Nucleus accumbens (tissue), 56 donors: ENCODE data around the gene SMIM32.

Source experiments
- DNase-seq, 56 donors: peaks; one replicate each; lab custom pipeline; 2025; lab: John Stamatoyannopoulos, UW

Gene SMIM32

DNA sequence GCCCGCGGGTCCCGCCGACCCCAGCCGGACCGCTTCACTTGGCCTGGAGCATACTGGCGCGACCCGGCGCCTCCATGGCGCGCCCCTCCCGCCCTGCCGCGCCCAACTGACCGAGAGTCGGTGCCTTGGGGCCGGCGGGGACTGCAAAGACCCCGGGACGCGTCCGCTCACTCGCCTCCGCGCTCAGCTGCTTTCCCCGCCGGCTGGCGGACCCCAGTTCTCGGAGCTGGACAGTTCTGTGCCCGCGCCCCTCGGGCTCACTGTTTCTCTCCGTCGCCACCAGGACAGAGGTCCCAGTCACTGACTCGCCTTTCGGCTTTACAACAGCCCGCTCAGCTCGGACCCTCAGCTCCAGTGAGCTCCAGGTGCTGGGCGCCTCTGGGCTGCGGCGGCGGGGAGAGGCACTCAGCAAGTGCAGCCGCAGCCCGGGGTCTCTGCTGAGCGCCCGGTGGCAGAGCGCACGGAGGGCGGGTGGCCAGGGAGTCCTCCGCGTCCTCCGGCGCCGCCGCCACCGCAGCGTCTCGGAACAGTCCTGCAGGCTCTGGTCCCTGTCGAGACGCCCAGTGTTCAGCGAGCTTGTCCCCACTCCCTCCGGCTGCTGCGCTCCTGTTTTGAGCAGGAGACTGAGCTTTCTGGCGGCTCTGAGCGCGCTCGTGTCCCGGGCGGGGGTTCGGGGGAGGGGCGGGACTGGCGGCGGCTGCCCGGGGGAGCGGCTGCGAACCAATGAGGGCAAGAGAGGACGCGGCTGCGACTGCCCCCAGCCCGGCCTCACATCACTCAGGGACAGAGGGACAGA, at the start of gene SMIM32:
SMIM32 (minus strand) TSS at position 637 of the 796 bp plus-strand sequence. CDS start 638 bp downstream, outside the sequence.
- DNase-seq, result peak in 5 of 56 donors; percentile 7 to 22 (median 14)

DNA sequence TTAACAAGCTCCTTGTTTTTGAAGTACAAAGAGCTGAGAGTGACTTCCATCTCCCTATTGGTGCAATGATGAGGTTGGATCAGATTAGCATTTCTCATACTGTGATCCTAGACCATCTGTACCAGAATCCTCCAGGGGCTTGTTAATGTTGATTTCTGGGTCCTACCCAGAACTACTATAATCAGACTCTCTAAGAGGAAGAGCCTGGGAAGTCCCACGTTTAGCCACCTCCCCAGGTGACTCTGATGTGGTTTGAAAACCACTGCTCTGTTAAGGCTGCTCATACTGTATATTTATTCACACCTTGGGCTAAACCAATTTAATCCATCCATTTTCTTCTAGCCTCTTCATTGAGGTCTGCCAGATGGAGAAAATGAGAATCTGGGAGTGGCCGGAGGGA, 49.6 kb upstream of the SMIM32 start:
- no peak for DNase-seq

DNA sequence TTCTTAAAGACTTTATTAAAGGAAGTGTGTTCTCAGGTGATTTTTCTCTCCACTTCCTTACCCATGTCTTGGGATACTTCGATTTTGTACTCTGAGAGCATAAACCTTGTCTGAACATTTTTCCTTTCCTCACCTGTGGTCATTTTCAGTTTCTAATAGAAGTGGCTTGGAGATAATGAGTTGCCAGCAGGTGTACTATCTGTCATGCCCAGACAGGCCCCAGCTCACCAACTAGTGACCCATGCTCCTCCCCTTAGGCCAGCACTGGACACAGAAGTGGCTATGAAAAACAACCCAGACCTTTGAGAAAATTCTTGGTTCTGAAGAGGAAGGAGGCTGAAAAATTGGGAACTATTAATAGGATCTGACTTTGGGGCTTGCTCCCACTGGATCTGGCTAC, 49.2 kb upstream of the SMIM32 start:
- DNase-seq, result no peak

DNA sequence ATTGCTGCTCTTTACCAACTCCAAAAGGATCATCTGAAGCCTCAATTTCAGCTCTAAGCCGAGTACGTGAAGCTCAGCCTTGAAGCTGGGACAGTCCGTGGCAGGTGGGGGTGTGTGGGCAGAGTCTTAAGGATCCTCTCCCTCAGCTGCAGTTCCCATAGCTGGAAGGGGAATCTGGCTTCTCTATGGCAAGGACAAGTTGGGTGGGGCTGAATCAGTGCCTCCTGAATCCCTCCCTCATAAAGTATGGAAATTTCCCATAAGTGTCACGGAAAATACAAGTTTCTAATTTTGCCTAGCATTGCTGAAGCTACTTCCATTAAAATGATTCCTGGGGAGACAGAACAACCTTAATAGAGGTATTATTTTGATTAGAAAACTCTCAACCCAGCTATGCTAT, 47.9 kb upstream of the SMIM32 start:
- DNase-seq, result no peak

DNA sequence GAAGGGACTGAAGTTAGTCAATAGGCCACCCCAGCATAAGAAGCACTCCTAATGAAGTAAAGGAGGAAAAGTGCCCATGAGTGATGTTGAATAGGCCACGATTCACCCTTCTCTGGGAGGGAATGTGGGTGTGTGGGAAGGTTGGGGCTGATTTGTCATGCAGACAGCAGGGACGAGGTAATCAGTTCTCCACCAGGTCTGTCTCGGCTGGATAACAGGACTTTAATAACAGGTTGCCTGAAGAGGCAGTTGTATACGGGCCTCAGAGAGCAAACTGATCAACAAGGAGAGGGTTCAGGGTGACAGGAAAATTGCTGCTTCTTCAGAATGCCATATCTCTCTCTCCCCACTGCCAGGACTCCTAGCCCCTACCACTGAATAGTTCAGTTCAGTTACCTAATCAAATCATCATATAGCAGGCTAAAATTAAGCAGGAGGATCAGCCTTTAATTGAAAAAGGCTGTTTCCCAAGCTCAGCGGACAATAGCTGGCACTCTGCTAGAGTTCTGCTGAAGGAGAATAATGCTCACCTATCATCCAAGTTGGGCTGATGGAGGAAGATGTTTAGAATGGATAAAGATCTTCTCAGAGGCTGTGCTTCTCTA, 43.6 kb upstream of the SMIM32 start:
- DNase-seq, result no peak

DNA sequence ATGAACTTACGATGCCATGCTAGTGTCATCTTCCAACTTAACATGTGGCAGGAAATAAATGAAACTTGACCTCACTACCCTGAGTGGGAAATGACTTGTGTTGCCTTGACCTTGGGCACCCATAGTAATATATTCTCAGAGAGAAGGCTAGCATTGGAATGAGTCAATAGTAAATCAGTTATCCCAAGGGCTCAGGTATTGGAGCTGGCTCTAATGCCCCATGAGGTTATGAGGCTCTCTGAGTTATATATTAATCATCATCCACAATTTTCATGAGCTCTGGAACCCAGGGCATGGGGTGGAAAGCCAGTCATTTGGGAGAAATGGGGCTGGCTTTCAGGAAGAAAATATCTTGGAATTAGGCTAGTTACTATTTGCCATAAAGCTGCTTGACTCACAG, 42.4 kb upstream of the SMIM32 start:
- DNase-seq, result no peak

DNA sequence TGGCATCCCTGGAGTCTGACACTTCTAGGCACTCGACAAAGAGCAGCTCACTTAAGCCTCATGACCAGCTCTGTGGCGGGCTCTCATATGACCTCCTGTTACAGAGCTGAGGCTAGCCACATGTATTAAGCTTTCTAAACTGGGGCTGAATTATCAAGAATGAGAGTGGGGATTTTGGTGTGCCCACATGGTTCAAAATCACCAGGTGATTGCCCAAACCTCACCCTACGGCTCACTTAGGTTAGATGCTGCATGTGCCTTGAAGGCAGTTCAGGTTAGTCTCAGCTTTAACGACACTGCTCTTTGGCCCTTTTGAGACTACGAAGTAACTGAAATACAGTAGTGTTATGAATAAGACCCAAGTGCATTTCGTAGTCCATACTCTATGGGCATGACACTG, 39.4 kb upstream of the SMIM32 start:
- DNase-seq, result no peak

DNA sequence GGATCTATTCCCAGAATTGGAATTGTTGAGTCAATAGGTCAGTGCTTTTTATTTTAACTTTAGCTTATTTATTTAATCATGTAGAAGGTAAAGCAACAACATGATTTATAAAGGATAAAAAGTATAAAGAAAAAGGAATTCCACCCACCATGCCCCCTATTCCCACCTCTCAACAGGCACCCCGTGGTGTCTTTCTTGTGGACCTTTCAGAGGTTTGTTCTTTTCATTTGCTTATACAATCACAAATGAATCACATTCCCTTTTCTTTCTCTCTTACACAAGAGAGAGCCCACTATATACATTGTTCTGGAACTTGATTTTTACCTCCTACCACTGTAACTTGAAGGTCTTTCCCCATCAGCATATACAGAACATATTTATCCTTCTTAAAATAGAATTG, 37.2 kb upstream of the SMIM32 start:
- DNase-seq, result no peak

DNA sequence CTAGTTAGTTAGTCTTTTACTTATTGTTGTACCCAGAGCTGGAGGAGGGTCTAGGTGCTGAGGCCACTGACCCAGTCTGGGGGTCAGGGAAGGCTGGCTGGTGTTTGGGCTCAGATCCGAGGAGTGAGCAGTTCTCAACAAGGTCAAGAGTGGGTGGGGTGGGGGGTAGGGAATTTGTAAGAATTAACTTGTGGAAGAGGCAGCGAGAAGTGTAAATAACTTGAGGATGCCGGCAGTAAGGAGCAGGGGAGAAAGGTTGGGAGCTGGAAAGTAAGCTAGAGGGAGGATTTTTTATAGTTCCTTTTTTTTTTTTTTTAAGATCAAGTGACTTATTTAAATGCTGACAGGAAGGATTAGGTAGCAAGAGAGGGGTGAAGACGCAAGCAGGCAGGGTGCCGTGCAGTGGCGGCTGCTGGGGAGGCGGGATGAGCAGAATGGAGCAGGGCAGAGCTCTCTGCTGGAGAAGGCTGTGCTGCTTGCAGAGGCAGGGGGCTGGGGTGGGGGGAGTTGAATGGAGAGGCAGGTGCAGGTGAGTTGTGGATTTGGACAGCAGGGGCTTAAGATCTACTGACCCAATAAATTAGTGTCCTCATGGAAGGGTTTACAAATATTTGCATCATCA, 35.3 kb upstream of the SMIM32 start:
- DNase-seq, result peak in 12 of 56 donors; percentile 4 to 35 (median 12)

DNA sequence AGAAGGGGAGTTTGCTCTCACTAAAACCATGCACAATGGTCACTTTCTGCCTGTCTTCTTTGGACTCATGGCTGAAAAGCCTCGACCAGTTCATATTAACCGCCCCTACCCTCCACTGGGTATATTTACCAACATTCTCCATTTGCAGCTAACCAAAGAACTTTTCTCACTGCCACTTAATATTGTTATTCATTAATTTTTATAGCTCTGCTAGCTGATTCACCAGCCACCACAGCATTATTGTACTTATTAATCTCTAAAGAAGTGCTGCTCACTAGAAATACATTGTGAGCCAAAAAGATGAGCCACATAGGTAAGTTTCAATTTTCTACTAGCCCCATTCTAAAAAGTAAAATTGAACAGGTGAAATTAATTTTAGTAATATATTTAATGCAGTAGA, 33.4 kb upstream of the SMIM32 start:
- DNase-seq, result no peak

DNA sequence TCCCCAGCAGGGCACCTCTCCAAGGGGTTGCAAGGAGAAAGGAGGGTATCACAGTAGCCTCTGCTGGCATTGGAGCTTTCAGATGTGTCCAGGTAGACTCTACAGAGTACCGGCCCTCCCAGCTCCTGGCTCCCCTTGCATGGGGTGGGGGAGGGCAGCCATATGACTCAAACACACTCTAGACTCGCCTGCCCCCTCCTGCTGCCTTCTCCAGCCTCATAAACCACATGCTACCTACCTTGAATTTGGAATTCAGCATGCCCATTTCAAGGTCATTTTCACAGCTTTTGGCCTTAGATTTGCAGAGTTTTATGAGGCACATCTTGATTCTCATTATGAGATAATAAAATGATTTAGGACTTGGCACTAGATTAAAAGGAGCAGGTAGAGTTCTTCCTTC, 32.8 kb upstream of the SMIM32 start:
- DNase-seq, result no peak

DNA sequence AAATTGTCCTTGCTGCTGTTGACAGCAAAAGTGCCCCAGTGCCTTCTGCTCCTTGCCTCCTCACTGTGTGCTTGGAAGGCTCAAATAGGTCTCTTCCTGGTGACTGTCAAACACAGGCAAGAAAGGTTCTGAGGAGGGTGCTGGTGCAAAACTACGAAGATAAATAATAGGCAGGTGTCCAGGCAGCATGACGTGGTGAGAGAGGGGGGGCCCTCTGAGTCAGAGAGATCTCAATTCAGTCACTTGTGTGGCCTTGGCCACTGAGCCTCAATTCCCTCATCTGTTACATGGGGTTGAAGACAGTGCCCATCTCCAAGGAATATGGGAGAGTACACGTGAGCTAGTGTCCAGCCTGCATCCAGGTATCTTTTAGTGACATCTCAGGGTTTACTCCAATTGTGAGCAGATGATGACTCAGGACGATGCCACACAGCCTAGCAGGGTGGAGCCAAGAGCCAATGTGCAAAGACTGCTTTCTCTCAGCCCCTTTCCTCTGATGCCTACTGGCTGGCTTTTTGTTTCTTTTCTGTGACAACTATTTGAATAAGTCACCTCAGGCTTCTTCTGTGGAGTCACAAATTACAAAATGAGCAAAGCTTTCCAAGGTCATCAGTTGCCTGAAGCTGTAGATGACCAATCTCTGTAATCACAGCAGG, 29.7 kb upstream of the SMIM32 start:
- no peak for DNase-seq

DNA sequence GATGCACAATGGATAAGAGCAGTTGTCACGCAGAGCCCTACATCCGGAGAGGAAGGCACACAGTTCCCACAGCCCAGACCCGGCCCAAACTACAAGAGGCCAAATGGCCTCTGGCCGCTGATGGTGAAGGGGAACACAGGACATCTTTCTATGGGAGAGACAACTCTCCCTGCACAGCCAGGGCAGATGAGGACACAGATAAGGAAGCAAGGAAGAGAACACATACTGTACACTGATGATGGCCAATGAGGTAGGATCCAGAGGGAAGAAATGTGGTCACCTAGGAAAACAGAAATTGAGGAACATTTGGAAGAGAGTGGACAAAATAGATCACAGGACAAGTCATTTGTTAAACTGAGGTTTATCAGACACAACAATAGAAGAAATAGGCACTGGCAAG, 28.4 kb upstream of the SMIM32 start:
- no peak for DNase-seq

DNA sequence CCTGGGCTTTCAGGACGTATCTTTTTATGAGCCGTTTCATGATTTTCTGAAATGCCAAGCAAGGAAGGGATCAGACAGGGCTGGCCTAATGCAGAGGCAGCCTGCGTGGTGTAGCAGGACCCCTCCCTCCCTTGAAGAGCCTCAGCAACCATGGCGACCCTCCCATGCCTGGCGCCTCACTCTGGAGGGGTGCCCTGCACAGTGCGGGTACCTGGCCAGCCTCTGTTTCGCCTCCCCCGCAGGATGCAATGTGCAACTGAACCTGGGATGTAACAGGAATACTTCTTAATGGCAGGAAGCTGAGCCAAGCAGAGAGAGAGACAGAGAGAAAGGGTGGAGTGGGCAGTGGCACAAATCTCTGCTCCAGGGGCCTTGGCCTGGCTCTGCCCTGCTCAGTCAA, 23.3 kb upstream of the SMIM32 start:
- DNase-seq, result no peak

DNA sequence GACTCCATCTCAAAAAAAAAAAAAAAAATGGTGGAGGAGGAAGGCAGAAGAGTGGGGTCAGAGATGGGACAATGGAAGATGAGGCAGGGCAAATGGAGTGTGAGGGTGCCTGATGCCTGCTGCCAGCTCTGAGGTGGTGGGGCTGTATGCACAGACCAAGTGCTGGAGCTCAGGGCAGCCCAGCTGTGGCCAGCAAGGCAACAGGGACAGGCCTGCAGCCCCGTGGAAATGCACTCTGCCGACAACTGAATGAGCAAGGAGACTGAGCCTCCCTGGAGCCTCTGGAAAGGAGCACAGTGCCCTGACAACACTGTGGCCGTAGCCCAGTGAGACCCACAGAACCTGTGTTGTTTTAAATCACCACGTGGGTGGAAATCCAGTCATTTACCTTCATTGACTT, 22.9 kb upstream of the SMIM32 start:
- no peak for DNase-seq

DNA sequence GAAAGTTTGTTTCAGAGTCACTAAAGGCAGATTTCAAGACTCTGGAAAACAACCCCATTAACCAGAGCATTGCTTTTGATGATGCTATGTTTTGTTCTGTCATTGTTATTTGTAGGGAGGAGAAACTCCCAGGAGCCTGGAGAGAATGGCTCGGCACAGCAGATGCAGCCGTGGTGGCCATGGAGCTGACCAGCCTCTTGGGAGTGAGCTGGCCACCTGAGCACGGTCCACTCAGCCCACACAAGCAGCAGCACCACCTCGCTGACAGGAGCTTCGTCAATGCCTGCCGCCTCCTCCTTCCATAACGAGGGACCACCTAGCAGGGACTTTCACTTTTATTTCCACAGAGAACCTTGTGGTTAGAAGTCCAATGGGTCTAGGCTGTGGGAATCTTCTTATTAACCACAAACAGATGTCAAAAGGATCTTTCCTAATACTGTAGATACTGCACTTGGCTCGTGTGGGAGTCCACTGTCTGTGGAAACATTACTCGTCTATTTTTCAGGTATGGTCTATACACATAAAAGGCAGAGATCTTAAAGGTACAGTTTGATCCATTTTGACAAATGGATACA, 21.0 kb upstream of the SMIM32 start:
- no peak for DNase-seq

DNA sequence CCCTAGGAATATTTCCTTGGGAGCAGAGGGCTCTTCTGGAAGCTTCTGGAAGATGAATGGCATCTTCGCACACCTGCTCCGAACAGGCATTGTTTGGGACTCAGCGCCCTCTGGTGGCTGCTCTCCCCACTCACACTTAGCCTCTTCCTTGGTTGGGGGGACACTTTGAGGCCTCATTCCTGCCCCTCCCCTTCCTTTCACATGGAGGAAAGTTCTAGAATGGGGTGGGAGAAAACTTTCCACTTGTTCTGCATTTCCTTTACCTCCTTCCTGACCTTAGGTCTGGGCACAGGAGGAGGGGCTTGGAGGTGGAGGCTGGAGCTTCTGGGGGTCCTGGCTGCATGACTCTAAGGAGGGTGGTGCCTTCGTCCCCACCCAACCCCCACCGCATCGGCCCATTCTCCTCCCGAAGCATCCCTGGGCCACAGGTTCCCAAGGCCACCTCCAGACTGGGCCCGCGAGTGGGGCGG, 19.3 kb upstream of the SMIM32 start:
- peak in 34 of 56 donors; percentile 4 to 84 (median 23) for DNase-seq

DNA sequence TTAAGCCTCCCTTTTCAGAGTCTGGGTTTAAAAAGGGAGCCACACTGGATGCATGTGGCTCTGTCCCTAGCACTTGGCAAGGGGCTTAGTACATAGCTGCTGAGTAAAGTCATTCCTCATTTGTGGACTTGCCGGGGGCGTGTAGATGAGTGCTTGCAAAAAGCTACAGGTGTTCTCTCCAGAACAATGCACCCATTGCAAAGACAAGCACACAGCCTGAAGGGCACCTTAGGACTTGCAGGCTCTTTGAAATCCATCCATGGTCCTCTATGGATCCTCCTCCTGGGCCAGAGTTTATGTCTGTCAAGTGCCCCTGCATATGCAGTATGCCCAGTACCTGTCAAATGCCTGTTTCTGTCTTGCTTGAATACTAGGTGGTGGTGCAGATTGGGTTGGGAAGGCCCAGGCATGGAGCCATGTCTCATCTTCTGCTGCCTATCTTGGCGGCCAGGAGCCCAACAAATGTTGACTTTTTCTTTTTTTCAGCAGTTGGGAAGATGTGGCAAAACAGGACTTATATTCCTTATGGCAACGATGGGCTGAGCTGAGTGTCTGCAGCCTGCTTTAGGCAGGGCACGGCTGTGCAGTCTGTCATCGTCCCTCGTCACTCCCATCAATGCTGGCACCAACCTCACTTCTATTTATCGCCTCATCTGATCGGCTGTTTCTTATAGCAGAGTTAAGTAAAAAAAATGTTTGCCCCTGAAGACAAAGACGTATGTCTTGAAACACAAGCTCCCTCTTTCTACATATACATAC, 18.5 kb upstream of the SMIM32 start:
- DNase-seq, result no peak

DNA sequence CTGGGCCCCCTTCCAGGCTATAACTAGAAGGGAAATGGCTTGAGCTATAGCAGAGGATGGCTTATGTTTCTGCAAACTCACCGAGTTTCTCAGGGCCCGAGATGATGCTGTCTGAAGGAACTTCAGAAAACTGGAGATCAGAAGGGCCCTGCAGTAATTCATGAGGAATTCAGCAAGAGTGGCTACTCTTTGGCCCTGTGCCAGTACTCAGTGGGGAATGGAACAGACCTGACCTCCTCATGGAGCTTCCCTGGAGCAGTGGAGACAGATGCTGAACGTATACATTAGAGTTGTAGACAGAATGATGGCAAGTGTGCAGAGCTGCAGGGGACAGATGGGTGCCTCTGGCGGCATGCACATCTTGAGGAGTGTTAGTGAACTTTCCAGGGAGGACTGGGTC, 17.3 kb upstream of the SMIM32 start:
- DNase-seq, result no peak

DNA sequence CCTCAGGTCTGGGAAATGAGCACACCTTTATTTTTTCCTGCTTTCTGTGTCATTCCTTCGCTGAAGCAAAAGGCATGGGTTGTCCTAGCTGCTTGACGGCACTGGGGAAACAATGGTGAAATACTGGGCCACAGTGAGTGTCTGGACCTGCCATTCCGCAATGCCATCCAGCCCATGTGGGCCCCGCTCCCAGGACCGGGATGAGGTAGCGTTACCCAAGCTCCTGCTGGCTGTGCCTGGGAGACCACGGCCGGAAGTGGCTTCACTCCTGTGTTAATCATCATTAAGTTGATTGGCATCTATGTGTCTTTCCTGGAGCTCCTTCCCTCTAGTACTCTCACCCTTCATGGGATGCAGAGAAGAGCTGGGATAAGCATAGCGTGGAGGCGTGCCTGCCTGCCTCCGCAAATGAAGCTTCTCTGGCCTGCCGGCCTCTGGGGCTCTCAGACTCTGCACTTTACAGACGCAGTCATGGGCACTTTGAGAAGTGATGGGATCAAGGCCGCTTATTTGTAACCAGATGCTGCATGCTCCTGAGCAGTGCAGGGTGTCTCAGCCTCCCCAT, 16.5 kb upstream of the SMIM32 start:
- DNase-seq, result no peak
